Epithelial cell of proximal tubule (primary cell): ENCODE results near the gene EIF2B2. TPM values are rescaled to one million over a fixed set of nuclear protein-coding genes. Genes with fewer than 3 reads are reported as not detected.

Experiments
- DNase-seq: peaks from one replicate; pipeline ENCODE4 v3.0.0-alpha.2; 2011; ENCODE audit warnings: low read depth
- H3K4me3 ChIP-seq: 2 replicates; pipeline ENCODE4 v1.5.1; 2011; ENCODE audit warnings: low read depth, mild to moderate bottlenecking, low read length
- total RNA-seq: library from RNA; depleted of rRNA; stranded (reverse); fragments of >200 nt; gene quantifications from 2 replicates; pipeline ENCODE4 v1.2.3, GENCODE V29; 2015
- TF ChIP-seq, protein P1 (sequence below): conservative IDR thresholded peaks from 2 replicates; pipeline ENCODE4 v1.5.1; 2012; ENCODE audit warnings: low read depth, mild to moderate bottlenecking, low read length

EIF2B2 gene
- total RNA-seq, 1 donor from 2014 or later = 52.5 TPM

DNA sequence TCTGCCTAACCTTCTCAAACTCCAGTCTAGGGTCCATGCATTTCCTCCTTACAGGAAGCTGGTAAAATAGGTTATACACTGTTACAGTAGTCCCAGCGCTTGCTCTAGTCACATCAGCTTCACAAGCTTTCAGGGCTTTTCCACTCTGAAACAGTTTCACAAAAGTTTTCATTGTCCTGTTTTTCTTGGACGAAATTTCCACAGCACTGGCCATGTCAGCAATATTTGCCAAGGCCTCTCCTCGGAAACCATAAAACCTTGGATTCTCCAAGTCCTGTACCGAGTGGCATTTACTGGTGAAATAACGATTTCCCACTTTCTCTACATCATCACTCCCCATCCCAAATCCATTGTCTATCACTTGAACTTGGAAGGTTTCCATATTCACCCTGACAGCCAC lies 46.4 kb downstream of the EIF2B2 start:
- TF ChIP-seq, protein P1, sequence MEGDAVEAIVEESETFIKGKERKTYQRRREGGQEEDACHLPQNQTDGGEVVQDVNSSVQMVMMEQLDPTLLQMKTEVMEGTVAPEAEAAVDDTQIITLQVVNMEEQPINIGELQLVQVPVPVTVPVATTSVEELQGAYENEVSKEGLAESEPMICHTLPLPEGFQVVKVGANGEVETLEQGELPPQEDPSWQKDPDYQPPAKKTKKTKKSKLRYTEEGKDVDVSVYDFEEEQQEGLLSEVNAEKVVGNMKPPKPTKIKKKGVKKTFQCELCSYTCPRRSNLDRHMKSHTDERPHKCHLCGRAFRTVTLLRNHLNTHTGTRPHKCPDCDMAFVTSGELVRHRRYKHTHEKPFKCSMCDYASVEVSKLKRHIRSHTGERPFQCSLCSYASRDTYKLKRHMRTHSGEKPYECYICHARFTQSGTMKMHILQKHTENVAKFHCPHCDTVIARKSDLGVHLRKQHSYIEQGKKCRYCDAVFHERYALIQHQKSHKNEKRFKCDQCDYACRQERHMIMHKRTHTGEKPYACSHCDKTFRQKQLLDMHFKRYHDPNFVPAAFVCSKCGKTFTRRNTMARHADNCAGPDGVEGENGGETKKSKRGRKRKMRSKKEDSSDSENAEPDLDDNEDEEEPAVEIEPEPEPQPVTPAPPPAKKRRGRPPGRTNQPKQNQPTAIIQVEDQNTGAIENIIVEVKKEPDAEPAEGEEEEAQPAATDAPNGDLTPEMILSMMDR = no peak
- DNase-seq = no peak
- H3K4me3 ChIP-seq = no peak overlapping the region

DNA sequence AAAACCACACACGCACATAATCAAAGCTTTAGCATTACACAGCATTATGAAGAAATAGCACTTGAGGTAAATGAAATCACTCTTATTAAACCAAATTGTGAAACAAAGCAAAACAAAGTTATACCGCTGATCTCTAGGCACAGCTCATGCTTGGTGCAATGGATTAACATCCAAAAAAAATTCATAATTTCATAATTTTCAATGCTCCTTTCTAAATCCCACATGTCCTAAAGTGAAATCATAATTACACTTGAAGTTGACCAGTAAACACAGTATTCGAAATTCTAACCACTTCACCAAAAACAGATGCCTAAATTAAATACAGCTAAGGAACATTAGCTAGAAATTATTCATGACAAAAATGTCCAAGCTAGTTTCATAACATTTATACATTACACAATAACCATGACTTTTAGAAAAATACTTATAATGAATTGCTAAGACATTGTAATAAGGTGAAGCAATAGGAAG lies 47.0 kb downstream of the EIF2B2 start:
- H3K4me3 ChIP-seq = no peak overlapping the region
- TF ChIP-seq, protein P1 = no peak
- no peak for DNase-seq

DNA sequence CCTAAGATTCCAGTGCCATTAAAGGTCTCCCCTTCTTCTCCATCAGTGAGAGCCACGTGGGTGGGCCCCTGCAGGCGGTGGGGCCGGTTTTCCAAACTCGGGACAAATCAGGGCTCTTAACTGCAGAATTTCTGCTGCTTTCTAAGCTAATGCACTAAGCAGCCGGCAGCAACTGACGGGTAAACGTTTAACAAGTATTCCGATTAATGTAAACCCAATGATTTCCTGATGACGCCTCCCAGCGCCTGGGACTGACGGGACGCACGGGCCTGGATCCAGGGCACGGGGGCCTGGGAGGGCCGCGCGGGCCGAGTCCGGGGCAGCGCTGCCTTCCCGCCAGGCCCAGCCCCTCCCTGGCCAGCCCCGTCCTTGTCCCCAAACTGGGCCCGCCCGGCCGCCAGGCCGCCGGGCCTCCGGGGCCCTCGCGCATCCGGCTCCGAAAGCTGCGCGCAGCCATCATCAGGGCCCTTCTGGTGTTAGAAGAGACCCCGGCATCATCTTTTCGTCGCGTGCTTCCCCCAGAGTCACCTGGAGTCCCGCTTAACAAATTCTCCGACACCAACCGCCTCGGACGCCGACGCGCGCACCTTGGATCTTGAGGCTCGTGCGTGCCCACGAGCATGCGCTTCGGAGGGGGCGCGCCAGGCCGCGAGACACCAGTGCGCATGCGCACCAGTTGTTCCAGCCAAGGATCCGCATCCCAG lies 48.3 kb downstream of the EIF2B2 start, which contains the start of gene MLH3:
Gene MLH3, minus strand, starts transcription at position 616 of the 704 bp plus-strand sequence. CDS start 1,812 bp downstream, outside the sequence.
- H3K4me3 ChIP-seq = peak within 1 kb of the TSS; percentile 71
- no peak for DNase-seq
- TF ChIP-seq, protein P1 = no peak

DNA sequence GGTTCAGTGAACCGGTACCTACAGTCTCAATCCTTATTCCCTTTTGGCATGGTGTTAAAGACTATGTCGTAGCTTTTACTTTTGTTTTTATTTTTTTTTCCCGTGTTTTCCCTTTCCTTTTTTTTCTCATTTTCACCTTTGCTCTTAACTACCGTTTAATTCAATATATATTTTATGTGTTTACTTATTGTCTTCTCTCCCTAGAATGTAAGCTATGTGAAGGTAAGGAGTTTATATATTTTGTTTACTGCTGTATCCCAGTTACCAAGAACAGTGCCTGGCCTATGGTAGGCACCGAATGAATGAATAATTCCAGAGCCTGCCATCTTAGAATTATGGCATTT lies 48.8 kb downstream of the EIF2B2 start:
- peak overlapping the region; percentile 71 for H3K4me3 ChIP-seq

DNA sequence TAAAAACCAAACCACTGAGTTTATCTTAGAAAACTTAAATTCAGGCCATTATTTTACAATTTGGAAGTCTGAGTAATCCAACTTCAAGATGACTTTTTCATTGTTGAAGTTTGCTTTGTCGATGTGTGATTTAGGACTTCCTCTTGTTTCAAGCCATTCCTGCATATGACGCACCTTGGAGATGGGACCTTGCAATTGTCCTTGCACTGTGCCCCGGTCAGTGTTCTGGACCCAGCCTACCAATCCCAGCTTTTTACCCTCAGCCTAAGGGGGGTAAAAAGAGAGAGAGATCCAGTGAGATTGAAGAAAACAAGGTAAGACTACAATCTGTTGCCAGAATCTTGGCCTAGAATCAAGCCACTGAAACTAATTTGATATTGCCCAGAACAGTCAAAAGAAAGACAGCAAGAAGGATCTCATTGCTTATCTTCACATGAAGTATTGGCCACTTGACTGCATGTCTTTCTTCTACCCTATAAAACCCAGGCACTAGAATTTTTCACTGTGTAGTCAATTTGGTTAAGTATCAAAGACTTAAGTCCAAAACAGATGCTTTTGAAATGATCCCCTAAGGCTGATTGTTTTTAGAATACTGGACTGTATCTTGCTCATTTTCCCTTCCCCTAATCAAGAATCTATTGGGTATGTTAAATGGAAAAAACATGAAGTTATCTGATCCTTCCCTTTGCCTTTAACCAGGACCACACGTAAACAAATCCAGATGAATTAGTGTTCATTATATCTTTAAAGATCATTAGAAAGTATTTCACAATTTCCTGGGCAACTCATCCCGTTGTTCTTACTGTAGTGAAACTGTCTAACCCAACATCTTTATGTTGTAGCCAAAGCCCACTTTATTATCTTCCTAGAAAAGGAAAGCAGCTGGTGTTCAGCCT lies 50.9 kb downstream of the EIF2B2 start:
- no peak for DNase-seq
- no peak overlapping the region for H3K4me3 ChIP-seq
- TF ChIP-seq, protein P1 = no peak

More for the DNA sequence above, 48.8 kb downstream of the EIF2B2 start:
- TF ChIP-seq, protein P1 = no peak
- DNase-seq = no peak

DNA sequence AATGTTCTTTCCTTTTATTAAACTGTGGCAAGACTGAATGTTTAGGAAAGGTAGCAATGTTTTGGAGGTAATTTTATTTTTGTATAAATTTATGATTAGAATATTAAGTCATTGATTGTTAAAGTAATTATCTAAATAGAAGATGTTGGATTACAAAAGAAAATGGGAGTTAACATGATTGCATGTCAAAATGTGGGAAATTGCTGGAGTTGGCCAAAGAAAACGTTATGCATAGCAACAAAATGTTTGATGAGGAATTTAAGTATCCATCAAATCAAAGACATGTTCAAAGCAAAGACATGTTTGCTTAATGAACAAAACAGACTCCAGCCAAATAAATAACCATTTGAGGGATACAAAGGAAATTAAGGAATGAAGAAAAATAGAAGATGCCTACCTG lies 51.7 kb downstream of the EIF2B2 start:
- H3K4me3 ChIP-seq = no peak overlapping the region
- TF ChIP-seq, protein P1 = no peak
- no peak for DNase-seq
